ENCODE data around the gene LZTS2. TPM values are rescaled to one million over a fixed set of nuclear protein-coding genes. Genes with fewer than 3 reads are reported as not detected.
"Not testable (repeated sequence)": the region's sequence is repeated elsewhere in the genome, so short reads cannot be mapped to it uniquely, and the experiment has no call there.

The LZTS2 gene
- total and polyA plus RNA-seq, 7 donors, result 10.9 to 169 (median 82.3) TPM

DNA sequence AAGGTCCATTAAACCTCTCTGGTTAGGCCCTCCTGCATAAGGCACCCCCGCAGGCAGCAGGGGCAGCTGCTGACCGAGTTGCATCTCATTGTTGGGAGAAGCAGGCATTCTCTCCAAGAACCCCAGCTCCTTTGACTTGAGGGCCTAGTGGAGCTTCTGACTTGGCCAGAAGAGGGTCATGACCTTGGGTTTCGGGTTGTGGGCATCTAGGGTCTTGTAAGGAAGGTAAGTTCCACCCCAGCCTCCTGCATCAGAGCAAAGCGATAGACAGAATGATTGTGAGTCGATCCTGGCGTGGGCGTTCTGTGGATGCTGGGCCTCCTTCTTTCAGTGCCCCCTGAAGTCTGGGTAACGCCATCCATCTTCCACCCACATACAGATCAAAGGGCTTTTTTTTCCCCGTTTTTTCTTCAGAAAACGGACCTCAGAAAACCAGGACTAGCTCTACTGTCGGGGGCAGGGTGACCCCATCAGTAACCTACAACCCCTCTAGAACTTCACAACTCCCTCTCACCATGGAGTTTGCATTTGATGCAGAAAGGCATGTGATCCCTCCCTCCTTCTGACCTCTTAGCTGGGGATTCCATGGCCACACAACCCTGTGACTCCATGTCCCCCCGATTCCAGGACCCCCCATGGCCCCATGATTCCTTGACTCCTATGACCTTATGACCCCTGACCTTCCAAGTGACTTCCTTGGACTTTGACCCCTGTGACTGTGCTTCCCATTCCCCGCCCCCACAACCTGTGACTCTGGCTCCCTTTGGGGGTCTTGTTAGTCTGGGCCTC is 27.3 kb upstream of the LZTS2 start:
- H3K36me3 ChIP-seq, result no peaks in the 10 kb centered on the region
- H3K4me3 ChIP-seq, result no peak overlapping the region
- H3K27me3 ChIP-seq, result peaks cover 0 to 10% (median 0%) of the 10 kb centered on the region in 3 donors
- peak; percentile 43 for DNase-seq
- WGBS, 2 donors, result 79 to 83% methylated on average over 13 of the region's 13 CpGs
- no peaks in the 10 kb centered on the region for H3K9me3 ChIP-seq
- intact Hi-C loops (cut with DNase I), result no loop called here
- peaks cover 0 to 18% (median 17%) of the 10 kb centered on the region in 4 donors for H3K4me1 ChIP-seq
- TF ChIP-seq POLR2AphosphoS5 (IDR thresholded peaks at IDR 0.05) (no peak), EP300 (IDR thresholded peaks at IDR 0.05) (no peak), POLR2A (IDR thresholded peaks at IDR 0.05) (no peak)
- TF ChIP-seq, protein P1, sequence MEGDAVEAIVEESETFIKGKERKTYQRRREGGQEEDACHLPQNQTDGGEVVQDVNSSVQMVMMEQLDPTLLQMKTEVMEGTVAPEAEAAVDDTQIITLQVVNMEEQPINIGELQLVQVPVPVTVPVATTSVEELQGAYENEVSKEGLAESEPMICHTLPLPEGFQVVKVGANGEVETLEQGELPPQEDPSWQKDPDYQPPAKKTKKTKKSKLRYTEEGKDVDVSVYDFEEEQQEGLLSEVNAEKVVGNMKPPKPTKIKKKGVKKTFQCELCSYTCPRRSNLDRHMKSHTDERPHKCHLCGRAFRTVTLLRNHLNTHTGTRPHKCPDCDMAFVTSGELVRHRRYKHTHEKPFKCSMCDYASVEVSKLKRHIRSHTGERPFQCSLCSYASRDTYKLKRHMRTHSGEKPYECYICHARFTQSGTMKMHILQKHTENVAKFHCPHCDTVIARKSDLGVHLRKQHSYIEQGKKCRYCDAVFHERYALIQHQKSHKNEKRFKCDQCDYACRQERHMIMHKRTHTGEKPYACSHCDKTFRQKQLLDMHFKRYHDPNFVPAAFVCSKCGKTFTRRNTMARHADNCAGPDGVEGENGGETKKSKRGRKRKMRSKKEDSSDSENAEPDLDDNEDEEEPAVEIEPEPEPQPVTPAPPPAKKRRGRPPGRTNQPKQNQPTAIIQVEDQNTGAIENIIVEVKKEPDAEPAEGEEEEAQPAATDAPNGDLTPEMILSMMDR (IDR thresholded peaks at IDR 0.05), result no peak
- no peak overlapping the region for H3K27ac ChIP-seq

DNA sequence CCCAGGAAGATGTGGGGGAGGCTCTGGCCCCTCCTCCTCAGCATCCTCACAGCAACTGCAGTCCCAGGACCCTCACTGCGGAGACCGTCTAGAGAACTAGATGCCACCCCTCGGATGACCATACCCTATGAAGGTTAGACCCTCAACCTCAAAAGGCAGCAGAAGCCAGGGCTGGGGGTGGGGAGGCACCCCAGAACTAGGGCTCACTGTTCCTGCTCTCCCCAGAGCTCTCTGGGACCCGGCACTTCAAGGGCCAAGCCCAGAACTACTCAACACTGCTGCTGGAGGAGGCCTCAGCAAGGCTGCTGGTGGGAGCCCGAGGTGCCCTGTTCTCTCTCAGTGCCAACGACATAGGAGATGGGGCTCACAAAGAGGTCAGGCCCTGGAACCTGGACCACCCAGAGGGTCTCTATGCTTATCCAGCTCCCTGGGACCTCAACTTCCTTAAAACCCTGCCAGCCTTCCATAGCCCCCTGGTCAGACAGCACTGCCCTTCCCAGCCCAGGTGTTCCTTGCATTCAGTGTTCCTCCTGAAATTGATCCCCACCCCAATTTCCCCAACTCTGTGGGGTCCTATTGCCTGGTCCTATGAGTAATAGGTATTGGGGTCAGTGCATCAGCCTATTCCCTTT is 26.6 kb upstream of the LZTS2 start:
- peak; percentile 42 for DNase-seq
- intact Hi-C loops (cut with DNase I), result no loop called here

DNA sequence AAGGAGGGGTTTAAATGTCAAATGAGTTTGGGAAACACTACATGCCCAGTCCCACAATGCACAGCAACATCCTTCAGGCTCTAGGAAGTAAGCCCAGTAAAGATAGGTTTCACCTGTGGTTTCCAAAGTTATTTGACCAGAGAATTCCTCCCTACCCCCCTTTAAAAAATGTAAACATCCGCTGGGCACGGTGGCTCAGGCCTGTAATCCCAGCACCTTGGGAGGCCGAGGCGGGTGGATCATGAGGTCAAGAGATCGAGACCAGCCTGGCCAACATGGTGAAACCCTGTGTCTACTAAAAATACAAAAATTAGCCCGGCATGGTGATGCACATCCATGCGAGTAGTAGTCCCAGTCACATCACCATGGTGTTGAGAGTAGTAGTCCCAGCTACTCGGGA is 24.2 kb upstream of the LZTS2 start:
- DNase-seq, H3K27ac ChIP-seq: not testable (repeated sequence)

More for the DNA sequence above, 26.6 kb upstream of the LZTS2 start:
- Histone ChIP-seq H3K9me3 (no peaks in the 10 kb centered on the region), H3K27ac (no peak overlapping the region), H3K36me3 (peaks cover 0 to 1% (median 0%) of the 10 kb centered on the region in 4 donors), H3K4me3 (no peak overlapping the region), H3K27me3 (peaks cover 0 to 10% (median 0%) of the 10 kb centered on the region in 3 donors), H3K4me1 (peaks cover 0 to 18% (median 17%) of the 10 kb centered on the region in 4 donors)
- TF ChIP-seq POLR2AphosphoS5 (IDR thresholded peaks at IDR 0.05), result no peak
- WGBS, 2 donors, result 93% methylated on average over 6 of the region's 6 CpGs

DNA sequence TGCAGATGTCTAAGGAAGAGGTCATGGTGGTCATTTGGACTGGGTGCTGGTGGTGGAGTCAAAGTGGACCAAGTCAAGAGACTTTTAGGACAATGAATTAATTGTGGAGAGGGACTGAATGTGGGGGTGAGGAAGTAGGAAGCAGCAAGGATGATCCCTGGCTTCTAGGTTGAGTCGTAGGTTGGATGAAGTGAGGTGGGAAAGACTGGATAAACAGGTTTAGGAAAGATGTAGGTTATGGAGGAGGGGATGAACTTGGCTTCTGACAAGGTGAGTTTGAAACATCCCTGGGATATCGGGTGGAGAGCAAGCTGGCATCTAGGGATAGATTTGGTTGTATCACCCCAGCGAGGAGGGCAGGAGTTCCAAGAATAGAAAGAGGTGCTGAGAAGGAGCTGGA is 22.7 kb upstream of the LZTS2 start:
- DNase-seq, result no peak
- H3K36me3 ChIP-seq, result peaks cover 5 to 30% (median 8%) of the 10 kb centered on the region in 4 donors
- TF ChIP-seq, protein P1 (IDR thresholded peaks at IDR 0.05), result no peak
- TF ChIP-seq POLR2AphosphoS5 (IDR thresholded peaks at IDR 0.05), result no peak
- TF ChIP-seq EP300 (IDR thresholded peaks at IDR 0.05), result no peak
- TF ChIP-seq POLR2A (IDR thresholded peaks at IDR 0.05), result no peak
- H3K27me3 ChIP-seq, result no peaks in the 10 kb centered on the region
- H3K4me1 ChIP-seq, result no peaks in the 10 kb centered on the region
- 64 to 81% methylated on average over 3 of the region's 3 CpGs for WGBS, 2 donors
- intact Hi-C loops (cut with DNase I), result no loop called here
- no peak overlapping the region for H3K27ac ChIP-seq
- no peaks in the 10 kb centered on the region for H3K9me3 ChIP-seq
- H3K4me3 ChIP-seq, result no peak overlapping the region

More for the DNA sequence above, 24.2 kb upstream of the LZTS2 start:
- peaks cover 0 to 16% (median 0%) of the 10 kb centered on the region in 4 donors for H3K36me3 ChIP-seq
- 83 to 87% methylated on average over 8 of the region's 8 CpGs for WGBS, 2 donors
- H3K9me3 ChIP-seq; H3K27me3 ChIP-seq; H3K4me1 ChIP-seq; intact Hi-C loops (cut with DNase I); H3K4me3 ChIP-seq: not testable (repeated sequence)

DNA sequence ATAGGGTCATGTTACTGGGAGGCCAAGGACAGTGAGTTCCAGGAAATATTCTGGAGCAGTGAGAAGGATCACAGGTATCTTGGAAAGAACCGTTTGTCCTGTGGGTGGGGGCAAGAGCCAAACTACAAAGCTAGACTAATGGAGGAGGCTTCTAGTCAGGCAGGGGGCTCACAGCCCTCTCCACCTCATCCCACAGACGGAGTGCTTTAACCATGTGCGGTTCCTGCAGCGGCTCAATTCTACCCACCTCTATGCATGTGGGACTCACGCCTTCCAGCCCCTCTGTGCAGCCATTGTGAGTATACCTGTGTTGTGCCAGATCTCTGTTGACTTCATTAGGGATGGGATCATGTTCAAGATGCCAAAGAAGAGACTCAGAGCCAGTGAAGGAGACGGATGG is 22.2 kb upstream of the LZTS2 start:
- no peak for TF ChIP-seq POLR2AphosphoS5 (IDR thresholded peaks at IDR 0.05)
- TF ChIP-seq POLR2A (IDR thresholded peaks at IDR 0.05), result no peak
- no peak for TF ChIP-seq EP300 (IDR thresholded peaks at IDR 0.05)
- TF ChIP-seq, protein P1 (IDR thresholded peaks at IDR 0.05), result no peak
- no peaks in the 10 kb centered on the region for H3K4me1 ChIP-seq
- no peak overlapping the region for H3K4me3 ChIP-seq
- DNase-seq, result peak; percentile 13
- H3K27ac ChIP-seq, result no peak overlapping the region
- 84 to 89% methylated on average over 6 of the region's 6 CpGs for WGBS, 2 donors
- intact Hi-C loops (cut with DNase I), result no loop called here
- H3K9me3 ChIP-seq, result no peaks in the 10 kb centered on the region
- no peaks in the 10 kb centered on the region for H3K27me3 ChIP-seq
- H3K36me3 ChIP-seq, result peaks cover 5 to 35% (median 8%) of the 10 kb centered on the region in 4 donors
